HCT116 (cell line): ENCODE measurements around the gene RAP1GAP2. TPM values are rescaled to one million over a fixed set of nuclear protein-coding genes. Genes with fewer than 3 reads are reported as not detected.
A peak's percentile ranks its signal among the peaks of the same experiment; 100 is the strongest.

Experiments
- ATAC-seq: fragments of 200-7000 bp; cut with Tn5 transposase; 2 replicates; pipeline ENCODE4 v1.9.1; 2020; ENCODE audit warnings: mild to moderate bottlenecking, moderate library complexity
- BruUV-seq: library from RNA; stranded (reverse); fragments of 400-500 nt; replicated peaks from 2 replicates; lab custom pipeline; 2021; lab: Mats Ljungman, UMichigan
- CTCF ChIA-PET: fragments of 300-600 bp; sonication (Branson Sonifier 250); formaldehyde crosslinking; loops from one replicate; lab custom pipeline; 2021; ENCODE audit warnings: antibody characterized with exemption; lab: Charles Lee
- POLR2A ChIA-PET: fragments of 300-600, 350-600 bp; sonication (Branson Sonifier 250); formaldehyde crosslinking; loops from one replicate; lab custom pipeline; 2021; ENCODE audit warnings: antibody characterized with exemption; lab: Charles Lee
- RAD21 ChIA-PET, 2 experiments: fragments of 300-600 bp; sonication (Branson Sonifier 250); formaldehyde crosslinking; loops; one replicate each; lab custom pipeline; 2023; ENCODE audit warnings: low total read pairs in 2 of 2; ENCODE audit not compliant: uncharacterized antibody in 2 of 2, unreplicated experiment in 2 of 2, low non-redundant PET in 1 of 2; lab: Charles Lee
- DNase-seq: peaks from one replicate; pipeline ENCODE4 v3.0.0-alpha.2; 2010; ENCODE audit warnings: low read depth, low spot score
- H2AFZ ChIP-seq: fragments of 200-600 bp; shearing (Covaris generic), sonication (generic); 2 replicates; pipeline ENCODE4 v1.6.1; 2017; ENCODE audit warnings: low read depth, mixed run types, mixed read lengths, antibody characterized with exemption, low read length; ENCODE audit not compliant: poor library complexity, severe bottlenecking
- H3K27ac ChIP-seq: 2 replicates; pipeline ENCODE4 v1.5.1; 2012; ENCODE audit warnings: low read depth, low read length
- H3K27me3 ChIP-seq: fragments of 200-600 bp; sonication (generic); 2 replicates; pipeline ENCODE4 v1.6.1; 2016; ENCODE audit warnings: mixed run types, low read length, mixed read lengths; ENCODE audit not compliant: insufficient read depth
- H3K36me3 ChIP-seq, 2 experiments: fragments of 200-500 bp in 1 of 2; fragments of 200-600 bp in 1 of 2; sonication (Bioruptor generic) in 1 of 2; sonication (generic) in 1 of 2; 2 replicates each; pipeline versions ENCODE4 v1.5.1 to v1.6.1; 2014 to 2016; ENCODE audit warnings: low read length in 2 of 2, inconsistent platforms in 1 of 2, mixed read lengths in 1 of 2, mixed run types in 1 of 2; ENCODE audit not compliant: insufficient read depth in 2 of 2, control insufficient read depth in 1 of 2
- H3K4me1 ChIP-seq, 2 experiments: fragments of 200-600 bp in 1 of 2; sonication (generic) in 1 of 2; 2 replicates each; pipeline versions ENCODE4 v1.5.1 to v1.6.1; 2012 to 2017; ENCODE audit warnings: low read length in 2 of 2, inconsistent platforms in 1 of 2, mild to moderate bottlenecking in 1 of 2, mixed read lengths in 1 of 2, mixed run types in 1 of 2, moderate library complexity in 1 of 2; ENCODE audit not compliant: insufficient read depth in 2 of 2, control insufficient read depth in 1 of 2
- H3K4me2 ChIP-seq: fragments of 200-600 bp; sonication (generic); 2 replicates; pipeline ENCODE4 v1.6.1; 2017; ENCODE audit warnings: mixed run types, low read length, mixed read lengths
- H3K4me3 ChIP-seq, 2 experiments: fragments of 200-600 bp in 1 of 2; sonication (generic) in 1 of 2; replicated peaks in 1 of 2; 2 replicates each; pipeline ENCODE4 v1.5.1; 2011 to 2016; ENCODE audit warnings: low read length in 2 of 2, control low read depth in 1 of 2, low read depth in 1 of 2, mild to moderate bottlenecking in 1 of 2, mixed read lengths in 1 of 2, mixed run types in 1 of 2
- H3K79me2 ChIP-seq: fragments of 200-600 bp; sonication (generic); 2 replicates; pipeline ENCODE4 v1.6.1; 2017; ENCODE audit warnings: mild to moderate bottlenecking, mixed run types, low read length, moderate library complexity, mixed read lengths; ENCODE audit not compliant: insufficient read depth
- H3K9ac ChIP-seq: fragments of 200-600 bp; sonication (generic); 2 replicates; pipeline ENCODE4 v1.6.1; 2016; ENCODE audit warnings: low read length, mixed read lengths
- H3K9me2 ChIP-seq: fragments of 200-600 bp; sonication (generic), shearing (Covaris generic); 2 replicates; pipeline ENCODE4 v1.6.1; 2017; ENCODE audit warnings: mixed run types, mild to moderate bottlenecking, moderate library complexity; ENCODE audit not compliant: insufficient read depth
- H3K9me3 ChIP-seq, 2 experiments: fragments of 200-500 bp in 1 of 2; fragments of 200-600 bp in 1 of 2; sonication (Bioruptor generic) in 1 of 2; sonication (generic) in 1 of 2; 2 replicates each; pipeline ENCODE4 v1.6.1; 2014 to 2017; ENCODE audit warnings: low read length in 2 of 2, mixed read lengths in 2 of 2, inconsistent platforms in 1 of 2, low read depth in 1 of 2, mild to moderate bottlenecking in 1 of 2, mixed run types in 1 of 2, moderate library complexity in 1 of 2; ENCODE audit not compliant: control insufficient read depth in 1 of 2, insufficient read depth in 1 of 2
- H4K20me1 ChIP-seq: fragments of 200-600 bp; sonication (generic), shearing (Covaris generic); 2 replicates; pipeline ENCODE4 v1.6.1; 2017; ENCODE audit warnings: mixed run types, mild to moderate bottlenecking, moderate library complexity; ENCODE audit not compliant: insufficient read depth
- CBX3 ChIP-seq: IDR thresholded peaks from 2 replicates; pipeline ENCODE4 v1.6.1; 2012; ENCODE audit warnings: low read depth
- CEBPB ChIP-seq: IDR thresholded peaks from 2 replicates; pipeline ENCODE4 v1.6.1; 2012; ENCODE audit warnings: low read depth
- EGR1 ChIP-seq: IDR thresholded peaks from 2 replicates; pipeline ENCODE4 v1.6.1; 2012; ENCODE audit warnings: low read depth
- ELF1 ChIP-seq: IDR thresholded peaks from 2 replicates; pipeline ENCODE4 v1.6.1; 2012; ENCODE audit warnings: low read depth, borderline replicate concordance
- POLR2A ChIP-seq: IDR thresholded peaks from 2 replicates; pipeline ENCODE4 v1.7.0; 2011; ENCODE audit warnings: borderline replicate concordance; ENCODE audit not compliant: insufficient read depth, insufficient read length; ENCODE audit errors: extremely low read depth
- POLR2AphosphoS5 ChIP-seq: IDR thresholded peaks from 2 replicates; pipeline ENCODE4 v1.6.1; 2011; ENCODE audit warnings: mild to moderate bottlenecking, low read depth, low read length, moderate library complexity
- RAD21 ChIP-seq: IDR thresholded peaks from 2 replicates; pipeline ENCODE4 v1.6.1; 2012; ENCODE audit warnings: low read depth, mild to moderate bottlenecking
- SIN3A ChIP-seq: IDR thresholded peaks from 2 replicates; pipeline ENCODE4 v1.6.1; 2012; ENCODE audit warnings: low read depth
- SP1 ChIP-seq: IDR thresholded peaks from 2 replicates; pipeline ENCODE4 v1.6.1; 2012; ENCODE audit warnings: low read depth
- SRF ChIP-seq: IDR thresholded peaks from 2 replicates; pipeline ENCODE4 v1.6.1; 2012; ENCODE audit warnings: low read depth
- TCF7L2 ChIP-seq: IDR thresholded peaks from 2 replicates; pipeline ENCODE4 v1.7.0; 2011; ENCODE audit warnings: borderline replicate concordance, inconsistent platforms; ENCODE audit not compliant: insufficient read depth, insufficient read length; ENCODE audit errors: extremely low read depth
- YY1 ChIP-seq: IDR thresholded peaks from 2 replicates; pipeline ENCODE4 v1.6.1; 2011; ENCODE audit warnings: low read length, low read depth, moderate library complexity, mild to moderate bottlenecking; ENCODE audit not compliant: insufficient replicate concordance; ENCODE audit errors: extremely low read depth
- ZFX ChIP-seq: fragments of 450-650 bp; IDR thresholded peaks from 2 replicates; pipeline ENCODE4 v1.6.1; 2017
- ZNF274 ChIP-seq: fragments of 200-500 bp; sonication (Bioruptor generic); IDR thresholded peaks from 2 replicates; pipeline ENCODE4 v1.6.1; 2014; ENCODE audit warnings: mild to moderate bottlenecking, low read depth, low read length, inconsistent platforms
- intact Hi-C: fragments of 100-400 bp; cut with micrococcal nuclease; formaldehyde crosslinking; loops from 2 replicates; pipeline ENCODE4 v1.10.0; 2022
- total RNA-seq: library from RNA; stranded (reverse); gene quantifications from one replicate; pipeline ENCODE4 v1.2.1, GENCODE V29; 2021; ENCODE audit not compliant: unreplicated experiment
- TF ChIP-seq, protein P1 (sequence below): IDR thresholded peaks from 2 replicates; pipeline ENCODE4 v1.6.1; 2012
- TF ChIP-seq, protein P2 (sequence below): IDR thresholded peaks from 2 replicates; pipeline ENCODE4 v1.6.1; 2011; ENCODE audit warnings: mild to moderate bottlenecking, low read length, moderate library complexity; ENCODE audit not compliant: insufficient replicate concordance; ENCODE audit errors: extremely low read depth

RAP1GAP2 gene
- total RNA-seq, 1 experiment from 2014 or later, result 54.6 TPM

DNA sequence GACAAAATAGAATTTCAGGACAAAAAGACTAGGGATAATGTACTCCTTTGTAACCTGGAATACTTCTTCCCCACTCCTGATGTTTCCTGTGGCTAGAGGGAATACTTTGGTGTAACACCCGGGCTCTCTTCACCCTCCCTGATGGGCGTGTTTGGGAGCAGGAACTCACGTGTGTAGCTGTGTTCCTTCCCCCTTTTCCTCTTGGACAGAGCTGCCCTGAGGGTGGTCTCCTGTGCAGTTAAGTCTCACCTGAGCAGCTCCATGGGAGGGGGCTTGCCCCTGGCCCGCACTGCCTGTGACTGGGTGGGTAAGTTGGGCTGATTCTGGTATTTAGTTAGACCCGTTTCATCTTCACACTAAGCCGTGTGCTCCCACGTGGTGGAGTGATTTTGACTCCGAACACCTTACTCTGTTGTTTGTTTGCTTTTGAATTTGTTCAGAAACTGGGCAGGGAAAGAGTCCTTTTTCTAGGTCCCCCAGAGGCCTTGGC, 179.3 kb downstream of the RAP1GAP2 start:
- RAD21 ChIA-PET, result interaction anchor here in 1 of 2 experiments (1.0 kb wide), 1 partner anchor 28 kb away, joined by 3 read pairs; no protein-coding TSS in a partner anchor
- no peaks in the 10 kb centered on the region for H4K20me1 ChIP-seq
- no peaks in the 10 kb centered on the region for H3K27me3 ChIP-seq
- H3K4me1 ChIP-seq, result peaks cover 4 to 15% of the 10 kb centered on the region in 2 experiments
- BruUV-seq, result no TSS peak
- H3K4me3 ChIP-seq, result peak overlapping the region; percentile 55 to 96
- POLR2A ChIA-PET, result interaction anchor here (1.0 kb wide), 1 partner anchor 10 kb away, joined by 3 read pairs; no protein-coding TSS in a partner anchor
- H2AFZ ChIP-seq, result peak overlapping the region; percentile 100
- H3K36me3 ChIP-seq, result peaks cover 0 to 3% of the 10 kb centered on the region in 2 experiments; a peak in 1 of 4 replicates
- no peaks in the 10 kb centered on the region for H3K9me2 ChIP-seq
- TF ChIP-seq TCF7L2 (peak; percentile 62), SP1 (peak; percentile 87), ZFX (no peak), SIN3A (peak; percentile 89), CEBPB (0 out of 2 replicates have a peak, but pooled peaks have one; percentile 23), SRF (peak; percentile 53; the same call in 1 of the 2 replicates), YY1 (peak; percentile 67), ZNF274 (no peak), EGR1 (peak; percentile 28; the same call in 1 of the 2 replicates), ELF1 (no peak; the same call in 1 of the 2 replicates), POLR2A (peak; percentile 92), RAD21 (peak; percentile 37; the same call in 1 of the 2 replicates), CBX3 (peak; percentile 98), POLR2AphosphoS5 (peak; percentile 90)
- TF ChIP-seq, protein P1, sequence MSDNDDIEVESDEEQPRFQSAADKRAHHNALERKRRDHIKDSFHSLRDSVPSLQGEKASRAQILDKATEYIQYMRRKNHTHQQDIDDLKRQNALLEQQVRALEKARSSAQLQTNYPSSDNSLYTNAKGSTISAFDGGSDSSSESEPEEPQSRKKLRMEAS, result peak; percentile 98
- TF ChIP-seq, protein P2, sequence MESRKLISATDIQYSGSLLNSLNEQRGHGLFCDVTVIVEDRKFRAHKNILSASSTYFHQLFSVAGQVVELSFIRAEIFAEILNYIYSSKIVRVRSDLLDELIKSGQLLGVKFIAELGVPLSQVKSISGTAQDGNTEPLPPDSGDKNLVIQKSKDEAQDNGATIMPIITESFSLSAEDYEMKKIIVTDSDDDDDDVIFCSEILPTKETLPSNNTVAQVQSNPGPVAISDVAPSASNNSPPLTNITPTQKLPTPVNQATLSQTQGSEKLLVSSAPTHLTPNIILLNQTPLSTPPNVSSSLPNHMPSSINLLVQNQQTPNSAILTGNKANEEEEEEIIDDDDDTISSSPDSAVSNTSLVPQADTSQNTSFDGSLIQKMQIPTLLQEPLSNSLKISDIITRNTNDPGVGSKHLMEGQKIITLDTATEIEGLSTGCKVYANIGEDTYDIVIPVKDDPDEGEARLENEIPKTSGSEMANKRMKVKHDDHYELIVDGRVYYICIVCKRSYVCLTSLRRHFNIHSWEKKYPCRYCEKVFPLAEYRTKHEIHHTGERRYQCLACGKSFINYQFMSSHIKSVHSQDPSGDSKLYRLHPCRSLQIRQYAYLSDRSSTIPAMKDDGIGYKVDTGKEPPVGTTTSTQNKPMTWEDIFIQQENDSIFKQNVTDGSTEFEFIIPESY, result no peak
- ATAC-seq (peak; percentile 96), DNase-seq (peak; percentile 90)
- peak overlapping the region; percentile 90 for H3K4me2 ChIP-seq
- peak overlapping the region; percentile 95 for H3K9ac ChIP-seq
- peaks cover 16% of the 10 kb centered on the region for H3K79me2 ChIP-seq
- intact Hi-C loops, result loop anchor here (5.0 kb wide), 1 partner anchor 83 kb away; no protein-coding TSS in a partner anchor
- no peaks in the 10 kb centered on the region for H3K9me3 ChIP-seq
- peak overlapping the region; percentile 70 for H3K27ac ChIP-seq
- CTCF ChIA-PET, result interaction anchor here (1.0 kb wide), 1 partner anchor 38 kb away, joined by 3 read pairs; no protein-coding TSS in a partner anchor
